Heart left ventricle (tissue), 13 donors: ENCODE measurements around the gene RGS17.

Source experiments
- POLR2A ChIP-seq, 2 donors: fragments of 450-650 bp; IDR thresholded peaks; one replicate each; pipeline ENCODE4 v1.6.1; 2017; ENCODE audit warnings: antibody characterized with exemption in 2 of 2, mild to moderate bottlenecking in 2 of 2, moderate library complexity in 2 of 2
- TF ChIP-seq, protein P1 (sequence below), 12 donors: fragments of 200-600 bp; sonication (generic) in 4 of 12; IDR thresholded peaks; one replicate each; pipeline versions ENCODE4 v1.5.0 to v1.8.0; 2018 to 2022; ENCODE audit warnings: antibody characterized with exemption in 12 of 12, mild to moderate bottlenecking in 5 of 12
- donor health status: ischemic (EF 13 %, LVEDD 7.1; RV severe dilation, severe dysfunction).
- donor health status: DM: no; HTN: yes; CAD: no.
- donor health status: DM: no; HTN: no; CAD: no.
- donor health status: ischemic (EF 25% LVEDD 6.9; RV normal size, moderate dysfunction).
- donor health status: ischemic (EF 25% LVEDD 5.7; RV mildly dilated, moderate dysfunction).
- donor health status: ischemic (EF 35%, LVEDD 5.7; RV mildly dilated, moderate dysfunction).
- donor health status: nonischemic (EF 11% LVEDD 7.7; RV severe dilation, severe dysfunction).
- donor health status: DM: yes; HTN: yes; CAD: no.
- donor health status: PGD.
- donor health status: ischemic (EF 29% LVEDD 5.4; RV normal size, mild dysfunction).
- donor health status: nonischemic (EF 23%, LVEDD 6.1; RV moderate dilation, normal function).

GRCh38 chr6:153058291-153058690 is 72.8 kb downstream of the RGS17 start:
- TF ChIP-seq, protein P1, sequence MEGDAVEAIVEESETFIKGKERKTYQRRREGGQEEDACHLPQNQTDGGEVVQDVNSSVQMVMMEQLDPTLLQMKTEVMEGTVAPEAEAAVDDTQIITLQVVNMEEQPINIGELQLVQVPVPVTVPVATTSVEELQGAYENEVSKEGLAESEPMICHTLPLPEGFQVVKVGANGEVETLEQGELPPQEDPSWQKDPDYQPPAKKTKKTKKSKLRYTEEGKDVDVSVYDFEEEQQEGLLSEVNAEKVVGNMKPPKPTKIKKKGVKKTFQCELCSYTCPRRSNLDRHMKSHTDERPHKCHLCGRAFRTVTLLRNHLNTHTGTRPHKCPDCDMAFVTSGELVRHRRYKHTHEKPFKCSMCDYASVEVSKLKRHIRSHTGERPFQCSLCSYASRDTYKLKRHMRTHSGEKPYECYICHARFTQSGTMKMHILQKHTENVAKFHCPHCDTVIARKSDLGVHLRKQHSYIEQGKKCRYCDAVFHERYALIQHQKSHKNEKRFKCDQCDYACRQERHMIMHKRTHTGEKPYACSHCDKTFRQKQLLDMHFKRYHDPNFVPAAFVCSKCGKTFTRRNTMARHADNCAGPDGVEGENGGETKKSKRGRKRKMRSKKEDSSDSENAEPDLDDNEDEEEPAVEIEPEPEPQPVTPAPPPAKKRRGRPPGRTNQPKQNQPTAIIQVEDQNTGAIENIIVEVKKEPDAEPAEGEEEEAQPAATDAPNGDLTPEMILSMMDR (IDR thresholded peaks at IDR 0.05): no peak
- TF ChIP-seq POLR2A (IDR thresholded peaks at IDR 0.05): no peak
